T-helper 2 cell treated with Interferon-gamma antibody and Interleukin-4, amounts not matched to agents 100 ng/mL and 5 ng/mL, for 36 hours (primary cell): ENCODE measurements around the gene RBBP8. TPM values are rescaled to one million over a fixed set of nuclear protein-coding genes. Genes with fewer than 3 reads are reported as not detected.
"Not testable (repeated sequence)": the region's sequence is repeated elsewhere in the genome, so short reads cannot be mapped to it uniquely, and the experiment has no call there.

ENCODE experiments used
- intact Hi-C: fragments of 100-400 bp; cut with micrococcal nuclease; formaldehyde crosslinking; loops from one replicate; pipeline ENCODE4 v1.15.1; 2023
- total RNA-seq: library from RNA; stranded (reverse); gene quantifications from 2 replicates; pipeline ENCODE4 v1.2.3, GENCODE V29; 2022

Gene RBBP8
- 77.1 and 79.9 TPM in 2 replicates for total RNA-seq

GRCh38 chr18:22933206-22933965 lies at the start of gene RBBP8:
Gene RBBP8, plus strand, starts transcription at chr18:22933328. Its CDS starts 3,524 bp downstream, at chr18:22936852.
- intact Hi-C loops = loop anchor here (1.0 to 10.0 kb wide), 10 partner anchors 139 to 1189 kb away; partner anchors contain the start of genes CABLES1, MIB1, NPC1 and RIOK3

GRCh38 chr18:22883827-22884226 lies 49.3 kb upstream of the RBBP8 start:
- intact Hi-C loops = no loop called here

- intact Hi-C loops = not testable (repeated sequence)
These were observed 47.4 kb upstream of the RBBP8 start for GRCh38 chr18:22885694-22886093.

- intact Hi-C loops = no loop called here
These were observed 33.7 kb upstream of the RBBP8 start for GRCh38 chr18:22899421-22899820.

- intact Hi-C loops = no loop called here
These were observed 32.4 kb upstream of the RBBP8 start for GRCh38 chr18:22900558-22901238.

GRCh38 chr18:22902093-22902492 lies 31.0 kb upstream of the RBBP8 start:
- intact Hi-C loops = no loop called here

GRCh38 chr18:22903248-22903647 lies 29.9 kb upstream of the RBBP8 start:
- intact Hi-C loops = not testable (repeated sequence)

GRCh38 chr18:22912149-22912548 lies 21.0 kb upstream of the RBBP8 start:
- intact Hi-C loops = no loop called here

- intact Hi-C loops = no loop called here
These were observed 20.3 kb upstream of the RBBP8 start for GRCh38 chr18:22912835-22913234.

GRCh38 chr18:22913861-22914260 lies 19.3 kb upstream of the RBBP8 start:
- intact Hi-C loops = no loop called here

- intact Hi-C loops = no loop called here
These were observed 18.5 kb upstream of the RBBP8 start for GRCh38 chr18:22914633-22915032.

- intact Hi-C loops = no loop called here
These were observed 17.8 kb upstream of the RBBP8 start for GRCh38 chr18:22915337-22915736.

GRCh38 chr18:22921772-22922171 lies 11.4 kb upstream of the RBBP8 start:
- intact Hi-C loops = no loop called here

GRCh38 chr18:22924589-22924988 lies 8.5 kb upstream of the RBBP8 start:
- intact Hi-C loops = no loop called here

- intact Hi-C loops = no loop called here
These were observed 6.7 kb upstream of the RBBP8 start for GRCh38 chr18:22926454-22926853.

GRCh38 chr18:22928339-22928738 lies 4.8 kb upstream of the RBBP8 start:
- intact Hi-C loops = no loop called here

- intact Hi-C loops = loop anchor here (1.0 to 10.0 kb wide), 9 partner anchors 53 to 1185 kb away; partner anchors contain the start of genes MIB1, NPC1 and RIOK3
These were observed 2.9 kb upstream of the RBBP8 start for GRCh38 chr18:22930089-22930713.

GRCh38 chr18:22932885-22933205 lies 283 bp upstream of the RBBP8 start:
- intact Hi-C loops = loop anchor here (1.0 to 10.0 kb wide), 10 partner anchors 139 to 1188 kb away; partner anchors contain the start of genes CABLES1, MIB1, NPC1 and RIOK3

- intact Hi-C loops = loop anchor here (1.0 to 10.0 kb wide), 10 partner anchors 138 to 1189 kb away; partner anchors contain the start of genes CABLES1, MIB1, NPC1 and RIOK3
These were observed 867 bp downstream of the RBBP8 start for GRCh38 chr18:22933966-22934423.

- intact Hi-C loops = loop anchor here (5.0 to 10.0 kb wide), 6 partner anchors 138 to 1190 kb away; partner anchors contain the start of genes MIB1, NPC1 and RIOK3
These were observed 1.7 kb downstream of the RBBP8 start for GRCh38 chr18:22934789-22935188.

GRCh38 chr18:22935431-22935830 lies 2.3 kb downstream of the RBBP8 start:
- intact Hi-C loops = loop anchor here (10.0 kb wide), 2 partner anchors 649 to 1191 kb away; partner anchors contain the start of genes MIB1 and NPC1
